ENCODE data around the gene F13A1. TPM values are rescaled to one million over a fixed set of nuclear protein-coding genes. Genes with fewer than 3 reads are reported as not detected.

The F13A1 gene
- total and polyA plus RNA-seq, 2 donors (not counting 3 experiments of a cell fraction or from before 2014, with no cell fraction given): not detected

- intact Hi-C loops (cut with micrococcal nuclease) (no loop called here), dilution Hi-C loops (cut with MboI; ENCODE audit: extremely low pct_ligation_motif_present, low sequenced_read_pairs) (no loop called here)
- Histone ChIP-seq H3K9me1 (replicated peaks; ENCODE audit: control insufficient read depth, extremely low read depth, insufficient read depth, low read length) (no peaks in the 10 kb centered on the region), H3K27ac (ENCODE audit: insufficient read depth, low read depth, low read length) (no peak overlapping the region), H3K9ac (replicated peaks; ENCODE audit: extremely low read depth, insufficient read depth, low read length) (no peak overlapping the region), H4K20me1 (replicated peaks; ENCODE audit: control insufficient read depth, extremely low read depth, insufficient read depth, low read length) (no peaks in the 10 kb centered on the region), H3K4me3 (replicated peaks in 1 of 3; ENCODE audit: insufficient read depth in 1 of 3, low read depth in 1 of 3, low read length in 3 of 3) (no peak overlapping the region), H3K79me2 (ENCODE audit: control insufficient read depth, insufficient read depth, low read length) (no peaks in the 10 kb centered on the region), H3K4me1 (ENCODE audit: control insufficient read depth, extremely low read depth, insufficient read depth, low read length) (no peaks in the 10 kb centered on the region), H3K36me3 (ENCODE audit: control insufficient read depth in 2 of 2, extremely low read depth in 1 of 2, insufficient read depth in 2 of 2, low read length in 2 of 2) (no peaks in the 10 kb centered on the region), H3K27me3 (ENCODE audit: control insufficient read depth in 2 of 2, insufficient read depth in 2 of 2, low read length in 2 of 2) (no peaks in the 10 kb centered on the region), H2AFZ (ENCODE audit: low read depth, low read length) (no peak overlapping the region), H3K9me3 (replicated peaks; ENCODE audit: control insufficient read depth, insufficient read depth, low read length) (peaks cover 2% of the 10 kb centered on the region), H3K4me2 (ENCODE audit: insufficient read depth, low read length) (no peak overlapping the region)
- no peak for TF ChIP-seq JUN (IDR thresholded peaks at IDR 0.05; ENCODE audit: borderline replicate concordance, insufficient read depth, insufficient read length, low read depth)
- no peak for TF ChIP-seq GATA2 (IDR thresholded peaks at IDR 0.05; ENCODE audit: insufficient read depth, insufficient read length, low read depth, low read length)
- no peak for TF ChIP-seq CTCF (IDR thresholded peaks at IDR 0.05; ENCODE audit: extremely low read depth in 1 of 2, insufficient read depth in 1 of 2, low read depth in 1 of 2, low read length in 2 of 2)
- no peak for TF ChIP-seq EZH2 (IDR thresholded peaks at IDR 0.05; ENCODE audit: borderline replicate concordance, low read depth, low read length, severe bottlenecking)
- TF ChIP-seq POLR2AphosphoS5 (IDR thresholded peaks at IDR 0.05; ENCODE audit: insufficient read depth, low read depth, low read length): no peak
- POLR2A ChIA-PET: no interaction called here
- DNase-seq (ENCODE audit: low read depth, low spot score): no peak
- CTCF ChIA-PET: no interaction called here
- no TSS peak for BruUV-seq (replicated peaks)
- no peak for FAIRE-seq
Observed at GRCh38 chr6:6193221-6193745, 127.2 kb downstream of the F13A1 start.

GRCh38 chr6:6191909-6192308 is 128.6 kb downstream of the F13A1 start:
- Histone ChIP-seq H3K4me2 (ENCODE audit: insufficient read depth, low read length) (no peak overlapping the region), H3K4me1 (ENCODE audit: control insufficient read depth, extremely low read depth, insufficient read depth, low read length) (no peaks in the 10 kb centered on the region), H2AFZ (ENCODE audit: low read depth, low read length) (no peak overlapping the region), H4K20me1 (replicated peaks; ENCODE audit: control insufficient read depth, extremely low read depth, insufficient read depth, low read length) (no peaks in the 10 kb centered on the region), H3K79me2 (ENCODE audit: control insufficient read depth, insufficient read depth, low read length) (no peaks in the 10 kb centered on the region), H3K9me1 (replicated peaks; ENCODE audit: control insufficient read depth, extremely low read depth, insufficient read depth, low read length) (no peaks in the 10 kb centered on the region), H3K27me3 (ENCODE audit: control insufficient read depth in 2 of 2, insufficient read depth in 2 of 2, low read length in 2 of 2) (no peaks in the 10 kb centered on the region), H3K4me3 (replicated peaks in 1 of 3; ENCODE audit: insufficient read depth in 1 of 3, low read depth in 1 of 3, low read length in 3 of 3) (no peak overlapping the region), H3K9me3 (replicated peaks; ENCODE audit: control insufficient read depth, insufficient read depth, low read length) (no peaks in the 10 kb centered on the region), H3K9ac (replicated peaks; ENCODE audit: extremely low read depth, insufficient read depth, low read length) (no peak overlapping the region), H3K27ac (ENCODE audit: insufficient read depth, low read depth, low read length) (no peak overlapping the region), H3K36me3 (ENCODE audit: control insufficient read depth in 2 of 2, extremely low read depth in 1 of 2, insufficient read depth in 2 of 2, low read length in 2 of 2) (no peaks in the 10 kb centered on the region)
- BruUV-seq (replicated peaks): no TSS peak
- TF ChIP-seq GATA2 (IDR thresholded peaks at IDR 0.05; ENCODE audit: insufficient read depth, insufficient read length, low read depth, low read length) (no peak), POLR2A (IDR thresholded peaks at IDR 0.05; ENCODE audit: low read depth, low read length) (no peak), CTCF (IDR thresholded peaks at IDR 0.05; ENCODE audit: extremely low read depth in 1 of 2, insufficient read depth in 1 of 2, low read depth in 1 of 2, low read length in 2 of 2) (no peak), MAX (IDR thresholded peaks at IDR 0.05; ENCODE audit: insufficient read depth, insufficient read length) (no peak), MYC (IDR thresholded peaks at IDR 0.05; ENCODE audit: low read depth, low read length) (no peak), FOS (IDR thresholded peaks at IDR 0.05; ENCODE audit: borderline replicate concordance, insufficient read depth, low read length) (no peak), POLR2AphosphoS5 (IDR thresholded peaks at IDR 0.05; ENCODE audit: insufficient read depth, low read depth, low read length) (no peak), EZH2 (IDR thresholded peaks at IDR 0.05; ENCODE audit: borderline replicate concordance, low read depth, low read length, severe bottlenecking) (no peak)
- intact Hi-C loops (cut with micrococcal nuclease): no loop called here
- FAIRE-seq: no peak
- dilution Hi-C loops (cut with MboI; ENCODE audit: extremely low pct_ligation_motif_present, low sequenced_read_pairs): no loop called here
- ChIA-PET CTCF (no interaction called here), POLR2A (no interaction called here)
- no peak for DNase-seq (ENCODE audit: low read depth, low spot score)
